Activated CD8-positive, alpha-beta memory T cell treated with anti-CD3 and anti-CD28 coated beads for 24 hours (primary cell): ENCODE measurements around the gene CHEK1.
"Not testable (repeated sequence)": the region's sequence is repeated elsewhere in the genome, so short reads cannot be mapped to it uniquely, and the experiment has no call there.

Experiments
- DNase-seq: peaks from one replicate; pipeline ENCODE4 v3.0.0-alpha.2; 2020

CHEK1 gene

DNA sequence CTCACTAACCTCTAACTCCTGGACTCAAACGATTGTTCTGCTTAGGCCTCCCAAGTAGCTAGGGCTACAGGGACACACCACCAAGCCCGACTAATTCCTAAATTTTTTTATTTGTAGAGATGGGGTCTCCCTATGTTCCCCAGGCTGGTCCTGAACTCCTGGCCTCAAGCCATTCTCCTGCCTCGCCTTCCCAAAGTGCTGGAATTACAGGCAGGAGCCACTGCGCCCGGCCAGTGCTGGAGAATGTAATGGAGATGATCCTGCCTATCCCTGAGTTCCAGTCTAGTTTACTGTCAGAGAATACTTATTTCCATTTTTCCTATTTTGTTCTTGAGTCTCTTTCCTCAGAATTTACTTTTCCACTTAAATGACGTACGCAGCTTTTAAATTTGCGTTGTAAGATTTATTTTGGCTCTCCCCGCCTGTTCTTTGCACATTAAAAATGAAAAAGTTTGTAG, at the start of gene CHEK1:
TSS of gene CHEK1 (plus strand) at position 408 of the 458 bp plus-strand sequence. CDS start 1,606 bp downstream, outside the sequence.
- peak; percentile 58 for DNase-seq

DNA sequence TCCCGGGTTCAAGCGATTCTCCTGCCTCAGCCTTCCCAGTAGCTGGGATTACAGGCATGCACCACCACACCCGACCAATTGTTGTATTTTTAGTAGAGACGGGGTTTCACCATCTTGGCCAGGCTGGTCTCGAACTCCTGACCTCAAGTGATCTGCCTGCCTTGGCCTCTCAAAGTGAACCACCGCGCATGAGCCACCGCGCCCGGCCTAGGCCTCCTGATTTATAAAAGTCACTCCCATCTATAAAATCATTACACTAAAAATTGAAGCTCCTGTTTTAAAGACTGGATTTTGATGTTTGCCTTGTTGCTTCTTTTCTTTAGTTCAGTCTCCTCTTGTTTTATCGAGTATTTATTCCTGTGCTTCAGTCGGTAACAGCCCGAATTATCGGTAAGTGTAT, 47.8 kb upstream of the CHEK1 start:
- DNase-seq, result not testable (repeated sequence)

DNA sequence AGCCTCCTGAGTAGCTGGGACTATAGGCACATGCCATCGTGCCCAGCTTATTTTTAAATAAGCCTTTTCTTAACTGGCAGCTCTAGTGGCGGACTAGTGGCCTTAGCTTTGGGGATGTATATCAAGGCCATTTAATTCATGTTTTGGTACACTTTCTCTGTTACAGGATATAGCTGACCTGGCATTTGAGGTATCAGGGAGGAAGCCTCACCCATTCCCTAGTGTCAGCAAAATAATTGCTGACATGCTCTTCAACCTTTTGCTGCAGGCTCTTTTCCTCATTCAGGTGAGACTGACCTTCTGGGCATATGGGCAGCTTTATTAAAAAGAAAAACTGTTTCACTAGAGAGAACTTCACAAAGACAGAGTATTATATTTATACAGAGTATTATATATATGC, 46.2 kb upstream of the CHEK1 start:
- DNase-seq, result no peak

DNA sequence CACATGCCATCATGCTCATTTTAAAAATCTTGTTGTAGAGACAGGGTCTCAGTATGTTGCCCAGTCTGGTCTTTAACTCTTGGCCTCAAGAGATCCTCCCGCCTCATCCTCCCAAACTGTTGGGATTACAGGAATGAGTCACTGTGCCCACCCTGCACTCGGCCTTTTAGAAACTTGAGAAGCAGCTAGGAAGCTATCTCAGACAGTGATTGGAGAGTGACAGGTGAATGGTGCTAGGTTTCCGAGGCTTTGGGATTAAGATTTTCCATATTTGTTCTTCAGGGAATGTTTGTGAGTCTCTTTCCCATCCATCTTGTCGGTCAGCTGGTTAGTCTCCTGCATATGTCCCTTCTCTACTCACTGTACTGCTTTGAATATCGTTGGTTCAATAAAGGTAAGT, 45.2 kb upstream of the CHEK1 start:
- no peak for DNase-seq

DNA sequence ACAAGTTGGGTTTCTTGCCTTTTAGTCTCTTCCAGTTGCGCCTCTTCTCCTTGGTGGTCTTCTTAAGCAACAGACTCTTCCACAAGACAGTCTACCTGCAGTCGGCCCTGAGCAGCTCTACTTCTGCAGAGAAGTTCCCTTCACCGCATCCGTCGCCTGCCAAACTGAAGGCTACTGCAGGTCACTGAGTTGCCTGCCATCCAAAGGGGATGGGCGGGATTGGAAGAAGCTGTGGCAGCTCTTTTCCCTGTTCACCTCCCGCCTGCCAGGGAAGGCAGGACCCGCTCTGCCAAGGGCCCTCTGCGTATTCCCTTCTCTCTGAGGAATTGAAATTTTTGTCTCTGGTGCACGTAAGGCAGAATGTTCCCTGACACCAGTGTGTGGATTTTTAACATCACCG, 41.5 kb upstream of the CHEK1 start:
- DNase-seq, result no peak

DNA sequence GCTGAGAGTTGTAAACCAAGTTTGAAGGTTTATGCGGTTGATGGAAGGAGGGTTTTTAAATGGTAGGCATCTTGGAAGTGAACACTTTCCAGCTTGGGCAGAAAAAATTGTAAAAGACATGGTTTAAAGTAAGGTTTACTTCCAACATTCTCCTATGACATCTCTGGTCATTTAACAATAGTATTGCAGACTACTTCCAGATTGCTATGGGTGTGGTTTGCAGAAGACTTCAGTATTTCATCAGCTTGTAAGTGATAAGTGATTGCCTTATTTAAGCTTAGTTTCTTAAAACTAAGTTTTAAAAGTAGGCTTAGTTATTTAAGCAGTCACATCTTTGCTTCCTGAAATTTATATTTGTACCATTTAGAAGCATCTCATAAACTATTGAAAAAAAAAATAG, 39.5 kb upstream of the CHEK1 start:
- no peak for DNase-seq

DNA sequence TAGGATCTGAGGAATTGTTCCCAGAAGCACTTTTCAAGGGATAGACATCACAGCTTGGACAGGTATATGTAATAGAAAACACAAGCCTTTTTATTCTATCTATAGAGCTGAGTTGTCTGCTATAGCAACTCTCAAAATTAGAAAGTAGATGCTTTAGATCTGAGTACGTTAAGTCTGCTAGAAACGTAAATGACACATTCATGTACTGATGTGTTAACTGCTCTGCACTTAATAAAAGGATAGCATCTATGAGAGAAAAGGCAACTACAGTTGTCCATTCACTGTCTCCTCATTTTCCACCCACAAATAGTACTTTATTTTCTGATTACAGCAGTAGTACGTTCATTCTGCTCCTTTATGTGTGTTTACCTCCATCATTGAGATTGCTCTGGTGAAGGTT, 38.3 kb upstream of the CHEK1 start:
- no peak for DNase-seq

DNA sequence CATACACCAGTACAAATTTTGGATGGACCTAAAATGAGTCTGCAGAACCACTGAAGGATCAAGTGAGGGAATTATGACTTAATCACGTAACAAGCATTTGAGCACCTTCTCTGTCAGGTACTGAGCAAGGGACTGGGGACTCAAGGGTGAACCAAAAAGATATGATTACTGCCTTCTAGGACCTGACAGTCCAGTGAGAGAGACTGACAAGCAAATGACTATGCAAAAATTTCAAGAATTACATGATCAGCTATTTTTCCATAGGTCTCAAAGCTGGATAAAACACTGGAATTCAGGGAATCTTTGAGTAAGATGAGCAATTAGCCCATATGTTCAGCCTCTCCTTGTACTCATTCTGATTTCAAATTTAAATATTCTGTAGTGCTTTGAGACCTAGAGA, 37.5 kb upstream of the CHEK1 start:
- no peak for DNase-seq

DNA sequence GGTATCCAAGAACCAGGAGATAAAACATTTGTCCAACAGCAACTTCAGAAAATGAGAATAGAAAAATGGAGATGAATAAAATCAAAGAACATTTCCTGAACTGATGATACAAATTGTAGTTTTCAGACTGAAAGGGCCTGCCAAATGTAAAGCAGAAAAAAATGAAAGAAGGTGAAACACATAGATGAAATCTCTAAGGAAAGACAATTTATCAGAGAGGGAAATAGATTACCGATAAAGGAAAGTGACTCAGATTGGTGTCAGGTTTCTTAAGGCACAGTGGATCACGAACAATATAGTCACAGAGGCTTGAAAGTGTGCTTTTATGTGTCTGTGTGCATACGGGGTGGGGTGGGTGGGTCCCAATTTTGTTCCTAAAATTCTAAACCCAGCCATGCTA, 36.5 kb upstream of the CHEK1 start:
- DNase-seq, result no peak

DNA sequence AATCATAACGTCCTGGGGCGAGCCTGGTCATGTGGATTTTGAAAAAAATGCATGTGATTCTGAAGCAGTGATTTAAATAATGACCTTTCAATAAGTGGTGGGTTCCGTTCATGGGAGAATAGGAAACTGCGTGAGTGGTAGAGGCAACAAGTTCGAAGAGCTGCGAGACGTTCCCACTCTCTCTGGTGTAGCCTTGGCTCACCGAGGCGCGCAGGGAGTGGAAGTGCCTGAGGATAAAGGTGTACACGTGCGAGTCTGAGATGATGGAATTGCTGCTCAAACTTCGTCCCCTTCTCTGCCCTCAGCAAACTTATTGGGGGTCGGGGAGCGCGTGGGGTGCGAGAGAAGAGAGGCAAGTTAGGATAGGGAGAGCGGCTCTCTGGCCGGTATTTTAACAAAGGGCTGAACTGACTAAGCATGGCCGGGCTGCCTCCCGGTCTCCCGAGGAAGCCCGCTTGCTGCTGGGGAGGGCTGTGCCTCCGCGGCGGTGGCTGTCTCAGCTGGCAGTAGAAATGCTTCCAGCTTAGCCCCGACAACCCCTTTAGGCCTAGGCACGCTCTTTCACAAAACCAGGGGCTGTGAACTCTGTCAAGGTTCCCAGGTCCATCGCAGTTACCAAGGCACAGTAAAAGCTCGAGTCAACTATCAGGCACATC, 33.2 kb upstream of the CHEK1 start:
- peak; percentile 82 for DNase-seq

DNA sequence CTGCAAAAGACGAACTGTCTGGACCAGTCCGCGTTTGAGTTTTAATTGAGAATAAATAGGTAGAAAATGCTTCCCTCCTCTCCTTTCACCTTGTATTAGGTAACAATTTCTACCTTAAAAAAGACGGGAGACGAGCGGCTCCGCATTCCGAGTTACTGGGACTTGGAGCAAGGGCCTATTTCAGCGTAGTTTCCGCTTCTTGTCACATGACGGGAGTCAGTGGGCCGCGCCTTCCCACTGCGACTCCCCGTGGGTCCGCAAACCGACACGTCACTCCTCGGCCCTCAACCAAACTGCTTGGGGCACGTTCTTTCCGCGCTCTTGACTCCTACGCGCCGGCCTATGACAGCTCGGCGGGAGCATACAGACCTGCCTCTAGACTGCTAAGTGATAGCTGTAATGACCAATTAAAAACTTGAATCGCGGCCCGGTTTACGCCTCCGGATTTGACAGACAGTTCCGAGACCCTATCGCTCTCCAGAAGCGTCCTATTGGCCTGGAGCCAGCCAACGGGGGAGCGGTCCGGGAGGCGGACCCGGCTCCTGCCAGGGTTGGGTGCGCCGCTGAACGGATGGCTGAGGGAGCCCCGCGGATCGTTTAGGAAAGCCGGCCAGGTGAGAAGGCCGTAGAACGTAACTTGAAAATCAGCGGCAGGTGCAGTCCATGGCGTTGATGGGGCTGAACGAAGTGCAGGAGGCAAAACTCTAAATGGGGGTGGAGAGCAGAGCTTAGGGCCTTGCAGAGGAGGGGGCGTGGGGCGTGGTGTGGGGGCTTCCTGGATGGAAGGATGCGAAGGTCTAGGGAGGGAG, 32.5 kb upstream of the CHEK1 start, which contains the start of gene STT3A:
TSS of gene STT3A (plus strand) at position 548 of the 809 bp plus-strand sequence. CDS start 3,064 bp downstream, outside the sequence.
- peak; percentile 99 for DNase-seq

DNA sequence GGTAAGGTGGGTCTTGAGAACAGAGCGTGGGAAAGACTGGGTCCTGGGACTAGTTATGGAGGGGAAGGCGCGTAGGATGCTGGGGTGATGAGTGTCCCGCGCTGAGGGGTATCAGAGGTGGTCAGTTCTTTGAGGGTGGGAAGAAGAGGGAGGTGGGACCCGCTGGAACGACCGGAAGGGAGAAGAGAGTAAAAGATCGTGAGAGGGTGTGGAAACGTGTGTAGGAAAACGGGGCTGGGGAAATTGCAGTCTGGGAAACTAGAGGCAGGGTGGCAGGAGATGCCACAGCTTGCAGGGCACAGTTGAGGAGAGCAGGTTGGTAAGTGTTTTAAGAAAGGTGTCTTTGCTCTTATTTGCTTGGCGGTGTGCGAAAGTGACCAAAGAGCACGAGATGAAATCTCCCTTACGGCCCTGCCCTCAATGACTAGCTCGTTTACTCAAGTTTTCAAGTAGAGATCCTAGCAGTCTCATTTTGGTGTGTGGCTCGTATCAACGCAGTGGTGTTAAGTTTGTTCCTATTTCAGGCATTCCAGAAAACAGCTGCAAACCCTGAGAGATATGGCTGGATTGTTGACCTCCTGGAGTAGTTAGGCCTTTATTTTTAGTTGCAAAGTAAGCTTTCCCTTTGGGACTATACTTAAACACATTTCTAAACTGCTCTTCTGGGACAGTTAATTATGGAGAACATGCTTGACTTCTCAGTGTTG, 31.7 kb upstream of the CHEK1 start:
- DNase-seq, result no peak

DNA sequence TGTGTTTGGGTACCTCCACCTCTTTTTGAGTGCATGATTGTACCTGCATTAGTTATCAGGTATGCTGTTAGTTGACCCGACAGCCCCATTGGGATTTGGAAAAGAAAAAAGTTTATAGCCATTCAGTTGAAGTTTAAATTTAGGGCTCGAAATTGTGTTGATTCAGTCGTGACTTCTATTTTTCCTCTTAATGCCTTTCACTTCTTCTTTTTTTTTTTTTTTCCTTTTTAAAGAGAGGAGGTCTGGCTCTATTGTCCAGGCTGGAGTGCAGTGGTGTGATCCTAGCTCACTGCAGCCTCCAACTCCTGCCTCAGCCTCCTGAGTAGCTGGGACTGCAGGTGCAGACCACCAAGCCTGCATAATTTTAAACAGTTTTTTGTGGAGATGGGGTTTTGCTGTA, 30.0 kb upstream of the CHEK1 start:
- no peak for DNase-seq

DNA sequence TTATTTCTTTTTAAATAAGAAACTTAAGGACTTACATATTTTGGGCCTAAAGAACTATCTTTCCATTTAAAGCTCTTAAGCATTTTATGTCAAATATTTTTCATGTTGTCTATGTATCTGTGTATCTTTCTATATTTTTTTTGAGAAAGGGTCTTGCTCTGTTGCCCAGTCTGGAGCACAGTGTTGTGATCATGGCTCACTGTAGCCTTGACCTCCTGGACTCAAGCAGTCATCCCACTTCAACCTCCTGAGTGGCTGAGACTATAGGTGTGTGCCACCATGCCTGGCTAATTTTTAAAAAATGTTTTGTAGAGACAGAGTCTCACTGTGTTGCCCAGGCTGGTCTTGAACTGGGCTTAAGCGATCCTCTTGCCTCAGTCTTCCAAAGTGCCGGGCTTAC, 24.3 kb upstream of the CHEK1 start:
- no peak for DNase-seq

DNA sequence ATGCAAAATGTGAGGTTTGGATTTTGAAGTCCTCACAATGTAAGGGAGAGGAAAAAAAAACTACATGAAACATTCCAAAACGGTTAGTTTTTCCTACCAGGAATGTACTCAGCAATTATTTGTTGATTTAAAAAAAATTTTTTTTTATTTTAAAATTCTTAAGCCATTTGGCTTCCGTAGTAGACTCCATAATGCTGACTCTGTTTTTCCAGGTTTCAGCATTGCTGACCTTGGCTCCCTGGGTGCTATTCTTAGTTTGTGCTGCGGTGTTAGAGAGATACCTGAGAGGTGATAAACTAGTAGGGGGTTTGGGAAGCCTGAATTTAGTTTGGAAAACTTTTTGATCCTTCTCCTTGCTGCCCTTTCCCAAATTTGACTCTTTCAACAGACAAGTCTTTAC, 21.8 kb upstream of the CHEK1 start:
- DNase-seq, result no peak

DNA sequence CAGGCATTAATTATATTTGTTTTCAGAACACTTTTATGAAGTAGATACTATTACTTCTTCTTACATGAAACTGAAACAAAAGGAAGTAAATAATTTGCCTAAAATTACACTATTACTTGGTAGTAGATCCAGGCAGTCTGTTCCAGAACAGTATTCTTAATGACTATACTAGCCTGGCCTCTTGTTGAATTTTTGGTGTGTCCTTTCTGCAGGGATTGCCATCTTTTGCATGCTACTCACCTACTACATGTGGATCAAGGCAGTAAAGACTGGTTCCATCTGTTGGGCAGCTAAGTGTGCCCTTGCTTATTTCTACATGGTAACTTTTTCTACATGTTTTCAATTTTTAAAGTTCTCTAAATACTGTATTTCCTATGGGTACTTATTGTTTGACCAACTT, 19.5 kb upstream of the CHEK1 start:
- DNase-seq, result no peak

DNA sequence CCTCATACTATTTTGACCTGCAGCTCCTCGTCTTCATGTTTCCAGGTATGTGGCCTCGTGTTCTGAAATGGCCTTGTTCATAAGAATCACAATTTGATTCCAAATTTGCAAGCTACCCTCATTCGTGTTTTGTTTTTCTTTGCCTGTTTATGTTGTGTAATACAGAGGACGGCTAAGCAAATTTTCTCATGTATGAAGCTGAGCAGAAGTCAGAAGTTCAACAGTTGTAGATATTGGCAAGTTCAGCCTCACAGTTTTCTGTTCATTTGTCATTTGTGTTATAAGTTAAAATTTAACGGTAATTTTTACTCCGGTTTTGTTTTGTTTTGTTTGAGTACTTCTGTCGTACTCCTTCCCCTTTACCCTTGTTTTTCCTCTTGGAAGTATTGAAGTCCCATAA, 15.4 kb upstream of the CHEK1 start:
- DNase-seq, result no peak

DNA sequence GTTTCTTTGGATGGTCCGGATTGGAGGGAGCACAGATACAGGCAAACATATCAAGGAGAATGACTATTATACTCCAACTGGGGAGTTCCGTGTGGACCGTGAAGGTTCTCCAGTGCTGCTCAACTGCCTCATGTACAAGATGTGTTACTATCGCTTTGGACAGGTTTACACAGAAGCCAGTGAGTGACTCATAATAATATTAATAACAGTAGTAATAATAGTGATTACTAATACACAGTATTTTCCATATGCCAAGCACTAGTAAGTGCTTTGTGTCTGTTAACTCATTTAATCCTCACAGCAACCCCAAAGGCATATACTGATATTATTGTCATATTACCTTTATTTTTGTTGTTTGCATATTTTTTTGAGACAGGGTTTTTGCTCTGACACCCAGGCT, 6.6 kb upstream of the CHEK1 start:
- DNase-seq, result no peak

DNA sequence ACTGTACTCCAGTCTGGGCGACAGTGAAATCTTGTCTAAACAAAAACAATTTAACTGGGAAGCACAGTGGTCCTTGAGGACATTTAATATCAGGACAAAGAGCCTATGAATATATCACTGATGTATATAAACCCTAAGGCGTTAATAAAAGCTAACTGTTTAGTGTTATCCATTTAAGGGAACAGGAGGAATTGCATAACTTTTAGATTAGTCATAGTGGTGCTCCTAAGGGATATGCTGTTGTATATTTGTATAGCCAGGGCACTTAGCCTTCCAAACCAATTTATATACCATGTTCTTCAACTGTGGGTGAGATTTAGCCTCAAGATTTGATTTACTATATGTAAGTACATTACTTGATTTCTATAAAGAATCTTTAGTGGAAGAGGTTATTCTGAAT, 3.0 kb upstream of the CHEK1 start:
- DNase-seq, result no peak

DNA sequence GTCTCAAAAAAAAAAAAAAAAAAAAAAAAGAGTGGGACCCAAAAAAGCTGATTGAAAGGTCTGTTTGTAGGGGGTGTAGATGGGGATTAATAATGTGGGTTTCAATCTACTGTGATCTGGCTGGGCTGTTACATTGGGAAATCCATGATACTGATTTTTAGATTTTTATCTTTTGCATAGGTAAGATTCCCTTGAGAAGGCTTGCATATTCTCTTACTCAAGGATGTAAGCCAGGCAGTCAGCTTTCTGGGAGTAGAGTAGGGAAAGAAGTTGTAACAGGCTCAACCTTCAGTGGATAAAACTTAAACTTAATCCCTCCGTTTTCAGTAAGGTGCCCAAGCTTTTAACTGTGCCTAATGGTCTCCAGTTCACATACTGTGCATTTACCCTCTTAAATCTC, 1.9 kb upstream of the CHEK1 start:
- DNase-seq, result no peak

DNA sequence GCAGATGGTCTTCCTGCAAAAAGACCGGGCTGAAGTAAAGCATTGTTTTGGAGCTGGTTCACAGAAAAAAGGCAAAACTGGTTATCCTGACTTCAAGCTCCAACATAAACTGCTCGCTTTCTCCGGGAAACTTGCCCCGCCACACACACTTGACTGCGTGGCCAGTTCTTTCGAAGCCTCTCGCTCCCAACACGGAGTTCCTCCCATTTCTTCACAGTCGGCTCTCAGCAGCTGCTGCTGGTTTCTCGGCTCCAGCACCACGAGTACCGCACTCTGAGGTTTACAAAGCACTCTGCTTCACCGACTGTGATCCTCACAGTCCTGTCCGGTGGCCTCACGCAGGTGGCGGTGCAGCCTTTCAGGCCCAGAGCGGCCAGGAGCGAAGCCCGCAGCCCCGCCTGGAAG, 264 bp downstream of the CHEK1 start:
- no peak for DNase-seq

DNA sequence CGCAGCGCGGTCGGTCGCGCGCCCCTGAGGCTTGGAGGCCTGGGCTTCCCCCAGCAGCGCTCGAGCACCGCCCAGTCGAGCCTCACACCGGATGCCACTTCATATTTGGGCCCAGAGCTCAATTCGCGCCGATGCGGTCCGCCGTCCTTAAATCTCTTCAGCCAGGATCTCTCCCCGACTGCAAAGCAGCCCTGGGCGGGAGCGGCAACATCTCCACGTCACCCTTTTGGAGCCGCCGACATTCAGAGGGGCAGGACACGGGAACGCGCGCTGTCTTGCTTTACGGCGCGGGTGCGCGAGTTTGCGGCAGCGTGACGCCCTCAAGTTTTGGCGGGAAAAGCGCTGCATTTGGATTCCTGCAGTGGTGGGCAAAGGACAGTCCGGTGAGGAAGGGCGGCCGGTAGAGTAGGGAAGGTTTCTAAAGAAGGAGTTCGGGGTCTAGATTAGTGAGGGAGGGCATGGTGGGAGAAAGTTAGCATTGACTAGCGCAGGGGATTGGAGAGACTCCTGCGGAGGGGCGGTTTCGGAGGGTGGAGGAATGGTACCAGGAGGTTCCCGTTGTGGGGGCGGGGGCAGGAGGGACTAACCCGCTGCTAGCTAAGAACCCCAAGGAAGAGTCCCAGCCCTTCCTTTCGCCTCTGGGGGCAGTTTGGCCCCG, 796 bp downstream of the CHEK1 start:
- peak; percentile 96 for DNase-seq

DNA sequence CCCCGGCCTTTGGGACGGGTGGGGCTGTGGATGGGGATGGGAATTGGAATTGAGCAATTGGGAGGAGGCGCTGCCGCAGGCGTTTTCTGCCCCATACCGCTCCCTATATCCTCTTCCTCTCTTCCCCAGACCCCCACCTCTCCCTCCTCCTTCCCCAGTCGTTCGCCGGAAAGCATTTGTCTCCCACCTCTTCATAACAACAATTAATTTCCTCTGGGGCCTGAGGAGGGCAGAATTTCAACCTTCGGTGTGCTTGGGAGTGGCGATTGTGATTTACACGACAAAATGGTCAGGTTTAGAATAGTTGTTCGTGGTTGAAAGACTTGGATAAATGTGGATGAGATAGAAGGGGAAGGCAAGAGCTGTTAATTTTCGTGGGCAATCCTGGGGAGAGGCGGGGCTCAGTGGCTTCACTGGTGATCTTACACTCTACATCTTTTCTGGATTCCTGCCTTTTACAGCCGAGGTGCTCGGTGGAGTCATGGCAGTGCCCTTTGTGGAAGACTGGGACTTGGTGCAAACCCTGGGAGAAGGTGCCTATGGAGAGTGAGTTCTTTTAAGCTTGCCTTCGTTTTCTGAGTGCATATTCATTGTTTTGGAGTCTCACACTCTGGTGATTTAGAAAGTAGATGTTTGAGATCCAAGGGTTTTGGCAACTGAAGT, 1.5 kb downstream of the CHEK1 start:
- no peak for DNase-seq
